Smooth muscle cell (in vitro differentiated cells): ENCODE results near the gene PPM1H. TPM values are rescaled to one million over a fixed set of nuclear protein-coding genes. Genes with fewer than 3 reads are reported as not detected.
"Not testable (repeated sequence)": the region's sequence is repeated elsewhere in the genome, so short reads cannot be mapped to it uniquely, and the experiment has no call there.

Source experiments
- DNase-seq: peaks from one replicate; lab custom pipeline; 2025; ENCODE audit not compliant: unreplicated experiment; lab: John Stamatoyannopoulos, UW
- H2AFZ ChIP-seq: fragments of 200-600 bp; sonication (generic); 2 replicates; pipeline ENCODE4 v1.6.0; 2016; ENCODE audit warnings: antibody characterized with exemption, low read depth, mild to moderate bottlenecking
- H3F3A ChIP-seq: fragments of 200-600 bp; sonication (generic); 2 replicates; pipeline ENCODE4 v1.6.0; 2017; ENCODE audit warnings: antibody characterized with exemption, low read depth
- H3K27ac ChIP-seq: fragments of 200-600 bp; sonication (generic); 2 replicates; pipeline ENCODE4 v1.5.1; 2016; ENCODE audit warnings: low read depth, mild to moderate bottlenecking
- H3K27me3 ChIP-seq: fragments of 200-600 bp; sonication (generic); 2 replicates; pipeline ENCODE4 v1.6.1; 2016; ENCODE audit warnings: low read depth, mild to moderate bottlenecking
- H3K36me3 ChIP-seq: fragments of 200-600 bp; sonication (generic); 2 replicates; pipeline ENCODE4 v1.5.1; 2016; ENCODE audit warnings: low read depth
- H3K4me1 ChIP-seq: fragments of 200-600 bp; sonication (generic); 2 replicates; pipeline ENCODE4 v1.5.1; 2016; ENCODE audit warnings: low read depth
- H3K4me2 ChIP-seq: fragments of 200-600 bp; sonication (generic); 2 replicates; pipeline ENCODE4 v1.6.0; 2016; ENCODE audit warnings: mild to moderate bottlenecking
- H3K4me3 ChIP-seq: fragments of 200-600 bp; sonication (generic); 2 replicates; pipeline ENCODE4 v1.5.1; 2016; ENCODE audit warnings: mild to moderate bottlenecking
- H3K79me2 ChIP-seq: fragments of 200-600 bp; sonication (generic); 2 replicates; pipeline ENCODE4 v1.6.0; 2016; ENCODE audit warnings: low read depth, mild to moderate bottlenecking
- H3K9ac ChIP-seq: fragments of 200-600 bp; sonication (generic); 2 replicates; pipeline ENCODE4 v1.6.0; 2016; ENCODE audit warnings: low read depth
- H3K9me3 ChIP-seq: fragments of 200-600 bp; sonication (generic); replicated peaks from 2 replicates; pipeline ENCODE4 v1.5.1; 2016; ENCODE audit warnings: low read depth
- H4K20me1 ChIP-seq: fragments of 200-600 bp; sonication (generic); 2 replicates; pipeline ENCODE4 v1.6.0; 2016; ENCODE audit warnings: low read depth
- WGBS: methylation state at CpG from one replicate; pipeline ENCODE4 v1.1.7; 2016; ENCODE audit warnings: low lambda C conversion rate; 5-methylcytosine and 5-hydroxymethylcytosine counted together
- polyA plus RNA-seq: library from polyadenylated mRNA; unstranded; fragments of >200 nt; fragmentation: Nextera tagmentation; extraction: Ambion mirVana; gene quantifications from 2 replicates; pipeline ENCODE4 v1.2.1, GENCODE V29; 2016
- total RNA-seq: library from RNA; depleted of rRNA; stranded (reverse); fragments of >200 nt; gene quantifications from 2 replicates; pipeline ENCODE4 v1.2.3, GENCODE V29; 2014
- TF ChIP-seq, protein P1 (sequence below): fragments of 200-600 bp; sonication (generic); IDR thresholded peaks from 2 replicates; pipeline ENCODE4 v1.5.1; 2017; ENCODE audit warnings: borderline replicate concordance, mild to moderate bottlenecking, antibody characterized with exemption; ENCODE audit not compliant: insufficient read depth, poor library complexity, severe bottlenecking

The PPM1H gene
- total and polyA plus RNA-seq, 2 experiments from 2014 or later, result 0.56 to 3.6 TPM

DNA sequence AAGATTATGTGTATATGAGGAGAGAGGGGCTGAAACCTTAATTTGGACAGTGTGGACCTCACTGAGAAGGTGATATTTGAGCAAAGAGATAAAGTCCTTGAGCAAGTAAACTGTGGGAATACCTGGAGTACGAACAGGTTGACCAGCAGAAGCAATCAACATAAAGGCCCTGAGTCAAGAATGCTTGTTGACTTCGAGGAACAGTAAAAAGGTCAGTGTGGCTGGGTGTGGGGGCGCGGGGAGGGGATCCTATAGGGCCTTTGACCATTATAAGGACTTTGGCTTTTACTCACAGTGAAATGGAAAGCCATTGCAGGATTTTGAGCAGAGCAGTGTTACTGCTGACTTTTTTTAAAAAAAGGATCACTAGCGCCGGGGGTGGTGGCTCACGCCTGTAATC, 34.7 kb upstream of the PPM1H start:
- WGBS, result 91% methylated on average over 7 of the region's 7 CpGs
- H3K4me3 ChIP-seq, result no peak overlapping the region

GRCh38 chr12:62967701-62968100, 32.8 kb upstream of the PPM1H start:
- WGBS, result 82% methylated on average over 2 of the region's 2 CpGs
- Histone ChIP-seq H3F3A (no peaks in the 10 kb centered on the region), H3K27me3 (no peaks in the 10 kb centered on the region), H3K4me3 (no peak overlapping the region), H3K4me1 (no peaks in the 10 kb centered on the region), H2AFZ (no peak overlapping the region), H4K20me1 (no peaks in the 10 kb centered on the region), H3K9me3 (no peaks in the 10 kb centered on the region), H3K4me2 (no peak overlapping the region), H3K36me3 (no peaks in the 10 kb centered on the region), H3K27ac (no peak overlapping the region), H3K79me2 (no peaks in the 10 kb centered on the region), H3K9ac (no peak overlapping the region)
- TF ChIP-seq, protein P1, sequence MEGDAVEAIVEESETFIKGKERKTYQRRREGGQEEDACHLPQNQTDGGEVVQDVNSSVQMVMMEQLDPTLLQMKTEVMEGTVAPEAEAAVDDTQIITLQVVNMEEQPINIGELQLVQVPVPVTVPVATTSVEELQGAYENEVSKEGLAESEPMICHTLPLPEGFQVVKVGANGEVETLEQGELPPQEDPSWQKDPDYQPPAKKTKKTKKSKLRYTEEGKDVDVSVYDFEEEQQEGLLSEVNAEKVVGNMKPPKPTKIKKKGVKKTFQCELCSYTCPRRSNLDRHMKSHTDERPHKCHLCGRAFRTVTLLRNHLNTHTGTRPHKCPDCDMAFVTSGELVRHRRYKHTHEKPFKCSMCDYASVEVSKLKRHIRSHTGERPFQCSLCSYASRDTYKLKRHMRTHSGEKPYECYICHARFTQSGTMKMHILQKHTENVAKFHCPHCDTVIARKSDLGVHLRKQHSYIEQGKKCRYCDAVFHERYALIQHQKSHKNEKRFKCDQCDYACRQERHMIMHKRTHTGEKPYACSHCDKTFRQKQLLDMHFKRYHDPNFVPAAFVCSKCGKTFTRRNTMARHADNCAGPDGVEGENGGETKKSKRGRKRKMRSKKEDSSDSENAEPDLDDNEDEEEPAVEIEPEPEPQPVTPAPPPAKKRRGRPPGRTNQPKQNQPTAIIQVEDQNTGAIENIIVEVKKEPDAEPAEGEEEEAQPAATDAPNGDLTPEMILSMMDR, result no peak
- DNase-seq, result no peak

More for the DNA sequence above, 34.7 kb upstream of the PPM1H start:
- Histone ChIP-seq H3K36me3 (no peaks in the 10 kb centered on the region), H3K4me2 (no peak overlapping the region), H4K20me1 (no peaks in the 10 kb centered on the region), H3K9ac (no peak overlapping the region), H3K27ac (no peak overlapping the region), H3K27me3 (no peaks in the 10 kb centered on the region), H2AFZ (no peak overlapping the region), H3K79me2 (no peaks in the 10 kb centered on the region), H3K4me1 (no peaks in the 10 kb centered on the region), H3K9me3 (no peaks in the 10 kb centered on the region), H3F3A (no peaks in the 10 kb centered on the region)
- TF ChIP-seq, protein P1, result no peak
- no peak for DNase-seq

DNA sequence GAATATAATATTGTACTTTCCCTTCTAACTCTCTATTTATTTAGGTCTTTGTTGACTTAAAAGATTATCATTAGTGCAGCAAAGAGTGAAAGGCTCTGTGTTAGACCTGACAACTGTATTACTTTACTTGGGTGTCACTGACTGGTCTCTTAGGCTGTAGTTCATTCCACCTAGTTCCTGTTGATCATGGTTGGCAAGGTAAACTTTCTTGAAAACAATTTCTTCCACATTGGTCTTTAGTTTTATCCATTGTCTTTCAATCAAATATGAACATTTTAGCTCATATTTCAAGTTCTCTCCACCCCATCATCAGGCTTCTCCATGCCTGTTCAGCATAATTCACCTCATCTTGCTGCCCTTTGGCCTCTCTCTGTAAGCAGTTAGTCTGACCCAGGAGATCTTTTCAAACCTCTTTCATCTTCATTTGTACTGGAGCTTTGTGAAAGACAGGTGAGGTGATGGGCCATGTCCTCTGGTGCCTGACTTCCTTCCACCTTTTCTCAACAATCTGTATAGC, 32.1 kb upstream of the PPM1H start:
- H3K4me3 ChIP-seq, result no peak overlapping the region
- no peaks in the 10 kb centered on the region for H3K27me3 ChIP-seq
- no peaks in the 10 kb centered on the region for H3K36me3 ChIP-seq
- H2AFZ ChIP-seq, result no peak overlapping the region
- TF ChIP-seq, protein P1, result no peak
- H3F3A ChIP-seq, result no peaks in the 10 kb centered on the region
- DNase-seq, result no peak
- no peaks in the 10 kb centered on the region for H3K4me1 ChIP-seq
- no peak overlapping the region for H3K9ac ChIP-seq
- no peak overlapping the region for H3K4me2 ChIP-seq
- H3K79me2 ChIP-seq, result no peaks in the 10 kb centered on the region
- H3K27ac ChIP-seq, result no peak overlapping the region
- H3K9me3 ChIP-seq, result no peaks in the 10 kb centered on the region
- H4K20me1 ChIP-seq, result no peaks in the 10 kb centered on the region

- DNase-seq, H4K20me1 ChIP-seq, H2AFZ ChIP-seq, H3K9ac ChIP-seq, H3K9me3 ChIP-seq, H3K27me3 ChIP-seq, H3K79me2 ChIP-seq, H3K36me3 ChIP-seq, H3K4me3 ChIP-seq, H3K4me1 ChIP-seq, H3F3A ChIP-seq, H3K4me2 ChIP-seq: not testable (repeated sequence)
- H3K27ac ChIP-seq, result peak overlapping the region; percentile 56
- WGBS, result 89% methylated on average over 8 of the region's 8 CpGs
Observed at GRCh38 chr12:62966446-62966989, 31.6 kb upstream of the PPM1H start.

GRCh38 chr12:62965700-62966099, 30.8 kb upstream of the PPM1H start:
- H4K20me1 ChIP-seq, H3K79me2 ChIP-seq, H3K9ac ChIP-seq, H3K4me2 ChIP-seq, H3K36me3 ChIP-seq, H3K9me3 ChIP-seq, H3K4me1 ChIP-seq, H3K27me3 ChIP-seq, H2AFZ ChIP-seq, H3F3A ChIP-seq, H3K4me3 ChIP-seq, DNase-seq: not testable (repeated sequence)
- 93% methylated on average over 4 of the region's 4 CpGs for WGBS
- peak overlapping the region; percentile 56 for H3K27ac ChIP-seq

DNA sequence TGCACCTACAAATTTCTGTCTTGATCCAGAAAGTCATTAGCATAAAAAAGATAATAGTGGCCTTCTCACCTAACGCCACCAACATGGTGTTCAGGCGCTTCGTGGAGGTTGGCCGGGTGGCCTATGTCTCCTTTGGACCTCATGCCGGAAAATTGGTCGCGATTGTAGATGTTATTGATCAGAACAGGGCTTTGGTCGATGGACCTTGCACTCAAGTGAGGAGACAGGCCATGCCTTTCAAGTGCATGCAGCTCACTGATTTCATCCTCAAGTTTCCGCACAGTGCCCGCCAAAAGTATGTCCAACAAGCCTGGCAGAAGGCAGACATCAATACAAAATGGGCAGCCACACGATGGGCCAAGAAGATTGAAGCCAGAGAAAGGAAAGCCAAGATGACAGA, 30.3 kb upstream of the PPM1H start:
- H3K4me3 ChIP-seq, H3K27ac ChIP-seq, H4K20me1 ChIP-seq, H3K79me2 ChIP-seq, H3K9ac ChIP-seq, H3F3A ChIP-seq, H3K4me1 ChIP-seq, H3K36me3 ChIP-seq, H2AFZ ChIP-seq, H3K4me2 ChIP-seq, H3K27me3 ChIP-seq, H3K9me3 ChIP-seq, DNase-seq: not testable (repeated sequence)
- WGBS, result 88% methylated on average over 11 of the region's 11 CpGs
